ENCODE measurements around the gene ARF6. TPM values are rescaled to one million over a fixed set of nuclear protein-coding genes. Genes with fewer than 3 reads are reported as not detected.

The ARF6 gene
- total RNA-seq, 1 donor from 2014 or later: 56.3 TPM

DNA sequence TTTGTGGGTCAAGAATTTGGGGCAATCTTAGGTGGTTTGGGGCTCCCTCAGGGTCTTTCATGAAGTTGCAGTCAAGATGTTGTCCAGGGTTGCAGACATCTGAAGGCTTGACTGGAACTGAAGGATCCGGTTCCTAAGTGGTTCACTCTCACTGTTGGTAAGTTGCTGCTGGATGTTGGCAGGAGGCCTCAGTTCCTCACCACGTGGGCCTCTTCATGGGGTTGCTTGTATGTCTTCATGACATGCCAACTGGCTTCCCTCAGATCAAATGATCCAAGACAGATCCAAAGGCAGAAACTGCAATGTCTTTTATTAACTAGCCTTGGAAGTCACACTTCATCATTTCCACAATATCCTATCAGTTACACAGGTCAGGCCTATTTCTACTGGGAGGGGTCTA lies 49.2 kb downstream of the ARF6 start:
- DNase-seq: no peak

DNA sequence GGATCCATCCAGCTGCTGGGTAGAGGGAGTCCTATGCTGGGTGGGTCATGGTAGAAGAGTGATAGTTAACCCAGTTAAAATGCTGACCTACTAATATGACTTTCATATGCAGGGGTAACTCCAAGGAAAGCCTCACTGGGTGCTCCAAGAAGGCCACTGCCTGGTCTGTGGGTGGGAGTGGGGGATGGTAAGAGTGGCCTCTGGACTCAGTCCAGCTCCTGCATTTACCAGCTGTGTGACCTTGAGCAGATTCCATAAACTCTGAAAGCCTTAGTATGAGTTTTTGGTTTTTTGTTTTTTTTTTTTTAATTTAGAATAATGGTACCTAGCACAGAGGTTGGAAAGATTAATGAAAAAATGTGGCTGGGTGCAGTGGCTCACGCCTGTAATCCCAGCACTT lies 51.6 kb downstream of the ARF6 start:
- no peak for DNase-seq

DNA sequence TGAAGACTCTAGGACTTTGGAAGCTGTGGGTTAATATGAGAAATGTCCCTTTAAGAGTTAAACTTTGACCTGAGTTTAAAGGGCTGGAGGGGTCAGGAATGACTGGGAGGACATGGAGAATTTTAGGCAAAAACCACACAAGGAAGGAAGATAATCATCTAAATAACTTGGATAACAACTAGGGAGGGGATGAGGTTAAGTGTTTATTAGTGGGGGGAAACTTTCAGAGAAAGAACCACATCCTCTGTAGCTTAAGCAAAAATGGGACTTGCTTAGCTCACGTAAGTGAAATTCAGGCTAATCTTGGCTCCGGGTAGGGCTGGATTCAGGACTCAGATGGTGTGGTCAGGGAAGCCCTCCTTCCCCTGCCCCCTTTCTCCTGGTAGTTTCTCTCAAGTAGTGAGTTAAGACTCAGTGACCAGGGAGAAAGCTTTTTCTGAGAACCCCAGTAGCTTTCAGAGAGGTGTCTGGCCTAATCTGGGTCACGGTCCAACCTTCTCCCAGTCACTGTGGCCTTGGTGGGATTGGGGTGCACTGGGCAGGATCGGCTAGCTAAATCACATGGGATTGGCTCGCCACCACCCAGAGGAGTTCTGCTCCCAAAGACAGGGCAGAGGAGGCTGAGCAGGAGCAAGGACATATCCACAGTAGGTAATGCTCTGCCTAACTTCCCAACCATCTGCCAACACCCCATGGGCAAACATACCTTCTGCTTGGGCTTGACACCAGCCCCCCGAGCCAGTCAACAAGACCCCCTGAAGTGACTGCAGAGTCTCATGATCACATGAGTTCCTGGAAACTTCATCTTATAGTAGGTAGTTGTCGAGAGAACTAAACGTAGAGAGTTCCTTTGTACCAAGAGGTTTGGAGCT lies 52.8 kb downstream of the ARF6 start:
- DNase-seq: no peak

Small RNAs within 50 kb of the gene (small RNA-seq; reads per million reads assigned to genes)
- gene RF00017 (ENCODE audit: low replicate concordance): not detected
- gene RN7SL2 (ENCODE audit: low replicate concordance): 4.4 reads per million, percentile 92 among the genes with 10 or more reads in this experiment
- not detected for gene RN7SL3 (ENCODE audit: low replicate concordance)
- not detected for gene RNU6-189P (ENCODE audit: low replicate concordance)

Other genes with a start within 250 kb of the ARF6 start
- 8.0 TPM for gene POLE2, start 204.9 kb upstream of the ARF6 start, total RNA-seq
- 10.9 TPM for gene KLHDC1, start 200.0 kb upstream of the ARF6 start, total RNA-seq
- 94.7 TPM for gene KLHDC2, start 124.9 kb upstream of the ARF6 start, total RNA-seq
- gene NEMF, start 40.3 kb upstream of the ARF6 start, total RNA-seq: 93.7 TPM
- 7.6 TPM for gene VCPKMT, start 223.5 kb downstream of the ARF6 start, total RNA-seq